Measurements from ENCODE around the gene MAPK8. TPM values are rescaled to one million over a fixed set of nuclear protein-coding genes. Genes with fewer than 3 reads are reported as not detected.

Gene MAPK8
- total and polyA plus RNA-seq, 3 donors from 2014 or later: 91.8 to 114 (median 98.8) TPM

GRCh38 chr10:48358162-48358561 lies 51.7 kb downstream of the MAPK8 start:
- H3K9me3 ChIP-seq: no peaks in the 10 kb centered on the region
- no peaks in the 10 kb centered on the region for H3K27me3 ChIP-seq
- H3K4me3 ChIP-seq: no peak overlapping the region
- DNase-seq: no peak
- no peak overlapping the region for H3K27ac ChIP-seq
- intact Hi-C loops (cut with DNase I; ENCODE audit: low total_unique reads): no loop called here
- H3K36me3 ChIP-seq (ENCODE audit: low read depth, missing control alignments): no peaks in the 10 kb centered on the region
- 74% methylated on average over 1 of the region's 1 CpG for WGBS, 2 donors
- TF ChIP-seq POLR2A (IDR thresholded peaks at IDR 0.05) (no peak), CTCF (IDR thresholded peaks at IDR 0.05) (no peak)
- no peaks in the 10 kb centered on the region for H3K4me1 ChIP-seq

GRCh38 chr10:48358838-48359237 lies 52.4 kb downstream of the MAPK8 start:
- WGBS, 2 donors: 90% methylated on average over 5 of the region's 5 CpGs
- no peaks in the 10 kb centered on the region for H3K9me3 ChIP-seq
- H3K27ac ChIP-seq: no peak overlapping the region
- no peaks in the 10 kb centered on the region for H3K36me3 ChIP-seq (ENCODE audit: low read depth, missing control alignments)
- no peak for DNase-seq
- no peaks in the 10 kb centered on the region for H3K4me1 ChIP-seq
- TF ChIP-seq POLR2A (IDR thresholded peaks at IDR 0.05) (no peak), CTCF (IDR thresholded peaks at IDR 0.05) (no peak)
- intact Hi-C loops (cut with DNase I; ENCODE audit: low total_unique reads): no loop called here
- no peaks in the 10 kb centered on the region for H3K27me3 ChIP-seq
- no peak overlapping the region for H3K4me3 ChIP-seq

GRCh38 chr10:48361176-48361575 lies 54.7 kb downstream of the MAPK8 start:
- no peaks in the 10 kb centered on the region for H3K9me3 ChIP-seq
- H3K4me1 ChIP-seq: peaks cover 8% of the 10 kb centered on the region
- no peak overlapping the region for H3K27ac ChIP-seq
- H3K36me3 ChIP-seq (ENCODE audit: low read depth, missing control alignments): no peaks in the 10 kb centered on the region
- no peak for DNase-seq
- WGBS, 2 donors: 87 to 88% methylated on average over 2 of the region's 2 CpGs
- no peak for TF ChIP-seq CTCF (IDR thresholded peaks at IDR 0.05)
- TF ChIP-seq POLR2A (IDR thresholded peaks at IDR 0.05): no peak
- no peak overlapping the region for H3K4me3 ChIP-seq
- H3K27me3 ChIP-seq: no peaks in the 10 kb centered on the region
- intact Hi-C loops (cut with DNase I; ENCODE audit: low total_unique reads): no loop called here

GRCh38 chr10:48363617-48364355 lies 57.3 kb downstream of the MAPK8 start:
- 34 to 37% methylated on average over 5 of the region's 5 CpGs for WGBS, 2 donors
- H3K27ac ChIP-seq: no peak overlapping the region
- no peak for TF ChIP-seq POLR2A (IDR thresholded peaks at IDR 0.05)
- peak; percentile 53 to 67 (median 64) for TF ChIP-seq CTCF (IDR thresholded peaks at IDR 0.05)
- peaks cover 8% of the 10 kb centered on the region for H3K4me1 ChIP-seq
- intact Hi-C loops (cut with DNase I; ENCODE audit: low total_unique reads): no loop called here
- peak; percentile 54 for DNase-seq
- no peaks in the 10 kb centered on the region for H3K27me3 ChIP-seq
- H3K9me3 ChIP-seq: no peaks in the 10 kb centered on the region
- H3K4me3 ChIP-seq: no peak overlapping the region
- H3K36me3 ChIP-seq (ENCODE audit: low read depth, missing control alignments): no peaks in the 10 kb centered on the region
